Measurements from ENCODE around the gene ANKRD60.

DNA sequence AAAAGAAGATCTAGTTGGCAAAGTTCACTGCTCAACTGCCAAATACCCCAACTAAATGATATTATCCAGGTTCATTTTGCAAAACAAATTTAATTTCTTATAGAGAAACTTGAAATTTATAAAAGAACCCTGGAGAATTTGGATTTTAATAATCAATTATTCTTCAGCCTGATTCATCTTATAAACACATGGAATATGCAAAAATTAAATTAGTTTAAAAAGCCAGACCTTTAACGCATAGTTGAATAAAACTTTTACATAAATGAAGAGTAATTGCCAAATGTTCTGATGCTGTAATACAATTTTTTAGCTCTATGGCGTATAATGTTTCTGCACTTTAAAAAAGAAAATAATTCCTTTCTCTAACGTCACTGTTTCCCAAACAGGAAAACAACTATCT is 33.2 kb upstream of the ANKRD60 start:
- TF ChIP-seq POLR2A (IDR thresholded peaks at IDR 0.05) (no peak), POLR2AphosphoS5 (IDR thresholded peaks at IDR 0.05) (no peak)
- TF ChIP-seq, protein P1, sequence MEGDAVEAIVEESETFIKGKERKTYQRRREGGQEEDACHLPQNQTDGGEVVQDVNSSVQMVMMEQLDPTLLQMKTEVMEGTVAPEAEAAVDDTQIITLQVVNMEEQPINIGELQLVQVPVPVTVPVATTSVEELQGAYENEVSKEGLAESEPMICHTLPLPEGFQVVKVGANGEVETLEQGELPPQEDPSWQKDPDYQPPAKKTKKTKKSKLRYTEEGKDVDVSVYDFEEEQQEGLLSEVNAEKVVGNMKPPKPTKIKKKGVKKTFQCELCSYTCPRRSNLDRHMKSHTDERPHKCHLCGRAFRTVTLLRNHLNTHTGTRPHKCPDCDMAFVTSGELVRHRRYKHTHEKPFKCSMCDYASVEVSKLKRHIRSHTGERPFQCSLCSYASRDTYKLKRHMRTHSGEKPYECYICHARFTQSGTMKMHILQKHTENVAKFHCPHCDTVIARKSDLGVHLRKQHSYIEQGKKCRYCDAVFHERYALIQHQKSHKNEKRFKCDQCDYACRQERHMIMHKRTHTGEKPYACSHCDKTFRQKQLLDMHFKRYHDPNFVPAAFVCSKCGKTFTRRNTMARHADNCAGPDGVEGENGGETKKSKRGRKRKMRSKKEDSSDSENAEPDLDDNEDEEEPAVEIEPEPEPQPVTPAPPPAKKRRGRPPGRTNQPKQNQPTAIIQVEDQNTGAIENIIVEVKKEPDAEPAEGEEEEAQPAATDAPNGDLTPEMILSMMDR (IDR thresholded peaks at IDR 0.05) = no peak
